ENCODE data around the gene DNAJC16. TPM values are rescaled to one million over a fixed set of nuclear protein-coding genes. Genes with fewer than 3 reads are reported as not detected.

Gene DNAJC16
- total and polyA plus RNA-seq, 2 of the 13 experiments (the other 11 are each of a cell fraction or from before 2014, with no cell fraction given), result 11.4 to 15.4 TPM

DNA sequence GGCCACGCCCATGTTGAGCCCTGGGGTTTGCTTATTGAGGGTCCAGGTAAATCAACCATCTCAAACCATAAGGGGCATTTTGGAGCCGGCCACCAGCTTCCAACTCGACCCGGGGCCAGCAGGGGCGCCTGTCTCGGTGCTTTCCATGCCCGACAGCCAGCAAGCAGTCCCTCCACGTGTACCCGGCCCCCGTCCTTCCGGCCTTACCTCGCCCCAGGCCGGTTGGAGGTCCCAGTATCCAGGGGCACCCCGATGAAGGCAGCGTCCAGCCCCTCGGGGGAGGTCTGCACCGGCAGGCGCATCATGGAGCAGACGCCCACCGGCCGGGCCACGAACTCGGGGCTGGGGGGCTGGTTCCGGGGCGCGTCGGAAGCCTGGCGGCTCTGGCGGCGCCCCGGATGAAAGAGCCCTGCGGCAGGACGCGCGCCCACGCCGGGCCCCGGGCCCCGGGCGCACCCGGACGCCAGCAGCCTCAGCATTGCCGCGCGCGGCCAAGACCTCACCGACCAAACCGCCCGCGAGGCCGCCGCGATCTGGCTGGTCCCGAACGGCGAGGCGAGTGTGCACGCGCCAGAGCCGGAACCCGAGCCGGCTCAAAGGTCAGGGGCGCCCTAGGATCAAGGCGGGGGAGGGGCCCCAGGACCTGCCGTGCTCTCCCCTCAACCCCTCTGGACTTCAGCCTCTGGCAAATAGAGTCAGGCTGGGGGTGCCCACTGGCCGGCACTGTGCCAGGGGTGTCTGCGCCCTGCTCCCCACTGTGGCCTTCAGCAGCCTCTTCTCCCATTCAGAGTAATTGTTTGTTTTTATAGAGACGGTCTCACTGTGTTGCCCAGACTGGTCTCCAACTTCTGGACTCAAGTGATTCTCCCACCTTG lies 58.1 kb downstream of the DNAJC16 start, which contains the start of gene AGMAT (continued):
- TF ChIP-seq ZNF430 (CRISPR knock-in tag; IDR thresholded peaks at IDR 0.05), result no peak
- 0 out of 2 replicates have a peak, but pooled peaks have one; percentile 26 for TF ChIP-seq ARID2 (CRISPR knock-in tag; IDR thresholded peaks at IDR 0.05; ENCODE audit: borderline replicate concordance)
- TF ChIP-seq ZNF570 (CRISPR knock-in tag; IDR thresholded peaks at IDR 0.05; ENCODE audit: borderline replicate concordance), result no peak
- peak; percentile 78; the same call in 1 of the 2 replicates for TF ChIP-seq ZSCAN12 (CRISPR knock-in tag; IDR thresholded peaks at IDR 0.05)
- peak; percentile 97 for TF ChIP-seq ATF7-NPFF (CRISPR knock-in tag; IDR thresholded peaks at IDR 0.05; ENCODE audit: low read depth)
- peak; percentile 85; the same call in 1 of the 2 replicates for TF ChIP-seq PREB (CRISPR knock-in tag; IDR thresholded peaks at IDR 0.05)
- TF ChIP-seq ZNF367 (CRISPR knock-in tag; IDR thresholded peaks at IDR 0.05; ENCODE audit: borderline replicate concordance), result no peak
- TF ChIP-seq ZNF543 (CRISPR knock-in tag; IDR thresholded peaks at IDR 0.05), result peak; percentile 98
- TF ChIP-seq FOXJ3 (CRISPR knock-in tag; IDR thresholded peaks at IDR 0.05; ENCODE audit: borderline replicate concordance), result peak; percentile 43; the same call in 1 of the 2 replicates
- no peak for TF ChIP-seq MAFG (CRISPR knock-in tag; IDR thresholded peaks at IDR 0.05)
- 0 out of 2 replicates have a peak, but pooled peaks have one; percentile 36 for TF ChIP-seq MYNN (CRISPR knock-in tag; IDR thresholded peaks at IDR 0.05; ENCODE audit: low read depth)
- TF ChIP-seq ZNF326 (CRISPR knock-in tag; IDR thresholded peaks at IDR 0.05; ENCODE audit: borderline replicate concordance), result no peak
- TF ChIP-seq NFE2L2 (IDR thresholded peaks at IDR 0.05; ENCODE audit: low read length), result no peak
- peak; percentile 98 for TF ChIP-seq RBFOX2 (IDR thresholded peaks at IDR 0.05; ENCODE audit: low read depth, low read length)
- TF ChIP-seq THAP11 (CRISPR knock-in tag; IDR thresholded peaks at IDR 0.05), result peak; percentile 73
- TF ChIP-seq CBX1 (IDR thresholded peaks at IDR 0.05; ENCODE audit: low read depth), result no peak
- peak; percentile 89 for TF ChIP-seq HOXA3 (CRISPR knock-in tag; IDR thresholded peaks at IDR 0.05)
- peak; percentile 59; the same call in 1 of the 2 replicates for TF ChIP-seq ADNP (CRISPR knock-in tag; IDR thresholded peaks at IDR 0.05)
- TF ChIP-seq, protein P1, sequence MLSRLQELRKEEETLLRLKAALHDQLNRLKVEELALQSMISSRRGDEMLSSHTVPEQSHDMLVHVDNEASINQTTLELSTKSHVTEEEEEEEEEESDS (CRISPR knock-in tag; IDR thresholded peaks at IDR 0.05; ENCODE audit: borderline replicate concordance), result no peak; the same call in 1 of the 2 replicates
- TF ChIP-seq NFKB2 (CRISPR knock-in tag; IDR thresholded peaks at IDR 0.05; ENCODE audit: borderline replicate concordance), result peak; percentile 63
- peak; percentile 99 for TF ChIP-seq HNF4G (IDR thresholded peaks at IDR 0.05; ENCODE audit: borderline replicate concordance, low read depth, low read length)
- peak; percentile 100 for TF ChIP-seq HNF4G (CRISPR knock-in tag; IDR thresholded peaks at IDR 0.05; ENCODE audit: borderline replicate concordance, low read depth)
- peak; percentile 93 for TF ChIP-seq SAFB2 (CRISPR knock-in tag; IDR thresholded peaks at IDR 0.05; ENCODE audit: borderline replicate concordance, low read depth)
- TF ChIP-seq NFYB (CRISPR knock-in tag; IDR thresholded peaks at IDR 0.05), result peak; percentile 7; the same call in 1 of the 2 replicates
- no peak for TF ChIP-seq ZNF776 (CRISPR knock-in tag; IDR thresholded peaks at IDR 0.05)
- no peak for TF ChIP-seq THAP7 (CRISPR knock-in tag; IDR thresholded peaks at IDR 0.05)
- TF ChIP-seq RCOR2 (CRISPR knock-in tag; IDR thresholded peaks at IDR 0.05), result peak; percentile 90
- TF ChIP-seq SMAD1 (CRISPR knock-in tag; IDR thresholded peaks at IDR 0.05; ENCODE audit: borderline replicate concordance, low read depth), result no peak
- no peak for TF ChIP-seq ATRX (CRISPR knock-in tag; IDR thresholded peaks at IDR 0.05; ENCODE audit: borderline replicate concordance)
- TF ChIP-seq ZNF496 (CRISPR knock-in tag; IDR thresholded peaks at IDR 0.05; ENCODE audit: insufficient replicate concordance), result no peak

Data from HepG2 (cell line).